IMR-90 (cell line): Measurements from ENCODE around the gene SNAP23. TPM values are rescaled to one million over a fixed set of nuclear protein-coding genes. Genes with fewer than 3 reads are reported as not detected.

Experiments used
- ATAC-seq: fragments of 200-7000 bp; cut with Tn5 transposase; 2 replicates; pipeline ENCODE4 v1.9.1; 2020; ENCODE audit warnings: low read depth, mild to moderate bottlenecking, moderate library complexity
- BruUV-seq: library from RNA; stranded (reverse); fragments of 400-500 nt; replicated peaks from 2 replicates; lab custom pipeline; 2021; lab: Mats Ljungman, UMichigan
- CTCF ChIA-PET: fragments of 300-600 bp; formaldehyde crosslinking; extraction: SDS; loops from one replicate; lab custom pipeline; 2021; ENCODE audit warnings: antibody characterized with exemption; lab: Yijun Ruan, JAX
- POLR2A ChIA-PET: fragments of 300-600 bp; sonication (Branson Sonifier 250); formaldehyde crosslinking; loops from one replicate; lab custom pipeline; 2022; ENCODE audit warnings: antibody characterized with exemption; ENCODE audit not compliant: unreplicated experiment; lab: Charles Lee
- DNase-seq: peaks from one replicate; pipeline ENCODE4 v3.0.0; 2013
- H2AFZ ChIP-seq: replicated peaks from 2 replicates; pipeline ENCODE3; 2013; ENCODE audit warnings: low read length, mild to moderate bottlenecking; ENCODE audit not compliant: poor library complexity
- H2AK5ac ChIP-seq: 2 replicates; pipeline ENCODE4 v1.6.1; 2013; ENCODE audit warnings: low read depth, low read length, inconsistent platforms
- H2AK9ac ChIP-seq: replicated peaks from 2 replicates; pipeline ENCODE3; 2013; ENCODE audit warnings: mild to moderate bottlenecking, low read depth, low read length, moderate library complexity; ENCODE audit not compliant: poor library complexity
- H2BK120ac ChIP-seq: 2 replicates; pipeline ENCODE4 v1.6.1; 2013; ENCODE audit warnings: low read depth, low read length, inconsistent platforms
- H2BK15ac ChIP-seq: 3 replicates; pipeline ENCODE4 v1.6.1; 2013; ENCODE audit warnings: low read depth, low read length, inconsistent platforms
- H2BK20ac ChIP-seq: 2 replicates; pipeline ENCODE4 v1.6.1; 2013; ENCODE audit warnings: low read depth, mild to moderate bottlenecking, inconsistent platforms, low read length, moderate library complexity
- H2BK5ac ChIP-seq: 2 replicates; pipeline ENCODE4 v1.6.1; 2013; ENCODE audit warnings: mild to moderate bottlenecking, low read depth, low read length, inconsistent platforms; ENCODE audit not compliant: poor library complexity, severe bottlenecking
- H3K14ac ChIP-seq: replicated peaks from 2 replicates; pipeline ENCODE4 v1.6.1; 2013; ENCODE audit warnings: low read depth, low read length, inconsistent platforms
- H3K18ac ChIP-seq: 2 replicates; pipeline ENCODE4 v1.6.1; 2013; ENCODE audit warnings: low read depth, low read length, control low read depth
- H3K23ac ChIP-seq: 2 replicates; pipeline ENCODE4 v1.6.1; 2013; ENCODE audit warnings: low read depth, low read length, inconsistent platforms
- H3K27ac ChIP-seq: 2 replicates; pipeline ENCODE4 v1.5.1; 2013; ENCODE audit warnings: mild to moderate bottlenecking, control low read depth, low read length; ENCODE audit not compliant: insufficient read depth
- H3K27me3 ChIP-seq: 2 replicates; pipeline ENCODE4 v1.6.1; 2013; ENCODE audit warnings: low read length; ENCODE audit not compliant: control insufficient read depth, insufficient read depth
- H3K36me3 ChIP-seq: 2 replicates; pipeline ENCODE4 v1.6.1; 2013; ENCODE audit warnings: low read length, mixed read lengths; ENCODE audit not compliant: control insufficient read depth, insufficient read depth
- H3K4ac ChIP-seq: 2 replicates; pipeline ENCODE4 v1.6.1; 2013; ENCODE audit warnings: low read depth, low read length, inconsistent platforms
- H3K4me1 ChIP-seq: 2 replicates; pipeline ENCODE4 v1.6.1; 2013; ENCODE audit warnings: low read length, mixed read lengths; ENCODE audit not compliant: control insufficient read depth, insufficient read depth
- H3K4me2 ChIP-seq: 2 replicates; pipeline ENCODE4 v1.6.1; 2013; ENCODE audit warnings: low read depth, mild to moderate bottlenecking, control low read depth, low read length, moderate library complexity
- H3K4me3 ChIP-seq: 2 replicates; pipeline ENCODE4 v1.5.1; 2013; ENCODE audit warnings: low read depth, mild to moderate bottlenecking, control low read depth, low read length, moderate library complexity; ENCODE audit not compliant: insufficient read depth
- H3K56ac ChIP-seq: 2 replicates; pipeline ENCODE4 v1.6.1; 2013; ENCODE audit warnings: low read length, inconsistent platforms; ENCODE audit not compliant: insufficient read depth; ENCODE audit errors: extremely low read depth
- H3K79me1 ChIP-seq, 2 experiments: 2 replicates each; pipeline ENCODE4 v1.6.1; 2013; ENCODE audit warnings: low read length in 2 of 2, inconsistent platforms in 1 of 2, low read depth in 1 of 2
- H3K9ac ChIP-seq: 2 replicates; pipeline ENCODE4 v1.6.1; 2013; ENCODE audit warnings: low read depth, low read length, control low read depth
- H3K9me1 ChIP-seq: 2 replicates; pipeline ENCODE4 v1.6.1; 2013; ENCODE audit warnings: low read length, inconsistent platforms; ENCODE audit not compliant: insufficient read depth
- H3K9me3 ChIP-seq: 2 replicates; pipeline ENCODE4 v1.6.1; 2013; ENCODE audit warnings: low read length; ENCODE audit not compliant: control insufficient read depth, insufficient read depth
- H4K20me1 ChIP-seq: 2 replicates; pipeline ENCODE4 v1.6.1; 2013; ENCODE audit warnings: low read length, inconsistent platforms; ENCODE audit not compliant: insufficient read depth
- H4K5ac ChIP-seq: 2 replicates; pipeline ENCODE4 v1.6.1; 2013; ENCODE audit warnings: mild to moderate bottlenecking, low read depth, low read length, control low read depth
- H4K8ac ChIP-seq, 2 experiments: 2 replicates each; pipeline ENCODE4 v1.6.1; 2013; ENCODE audit warnings: low read depth in 2 of 2, low read length in 2 of 2, control low read depth in 1 of 2, inconsistent platforms in 1 of 2
- H4K91ac ChIP-seq: 2 replicates; pipeline ENCODE4 v1.6.1; 2013; ENCODE audit warnings: low read depth, low read length, inconsistent platforms; ENCODE audit not compliant: insufficient read depth
- CEBPB ChIP-seq: IDR thresholded peaks from 2 replicates; pipeline ENCODE4 v1.6.1; 2012; ENCODE audit warnings: low read depth, low read length, improper control_type of control experiment
- CHD1 ChIP-seq: IDR thresholded peaks from 2 replicates; pipeline ENCODE4 v1.6.1; 2012; ENCODE audit warnings: low read depth, low read length, improper control_type of control experiment
- MAZ ChIP-seq: IDR thresholded peaks from 2 replicates; pipeline ENCODE4 v1.6.1; 2012; ENCODE audit warnings: low read depth, mild to moderate bottlenecking, low read length, improper control_type of control experiment, moderate library complexity, borderline replicate concordance
- MXI1 ChIP-seq: IDR thresholded peaks from 2 replicates; pipeline ENCODE4 v1.6.1; 2012; ENCODE audit warnings: low read depth, mild to moderate bottlenecking, low read length, moderate library complexity, borderline replicate concordance
- POLR2A ChIP-seq: IDR thresholded peaks from 2 replicates; pipeline ENCODE4 v1.6.1; 2012; ENCODE audit warnings: mild to moderate bottlenecking, low read depth, low read length
- RCOR1 ChIP-seq: IDR thresholded peaks from 2 replicates; pipeline ENCODE4 v1.6.1; 2012; ENCODE audit warnings: mild to moderate bottlenecking, low read length, improper control_type of control experiment; ENCODE audit not compliant: insufficient replicate concordance
- RFX5 ChIP-seq: IDR thresholded peaks from 2 replicates; pipeline ENCODE4 v1.8.0; 2012; ENCODE audit warnings: low read depth, mild to moderate bottlenecking, low read length, moderate library complexity
- WGBS, 2 experiments: methylation state at CpG; one replicate each; pipeline versions ENCODE4 v1.1.5 to v1.1.7; 2013; ENCODE audit warnings: missing lambda C conversion rate in 2 of 2; ENCODE audit not compliant: insufficient read length in 1 of 2; ENCODE audit errors: extremely low coverage in 2 of 2; 5-methylcytosine and 5-hydroxymethylcytosine counted together
- dilution Hi-C: fragments of 300-500 bp; cut with HindIII; formaldehyde crosslinking; loops from one replicate; pipeline ENCODE4 v1.14.3; 2018; ENCODE audit warnings: low sequenced_read_pairs; ENCODE audit not compliant: unreplicated experiment
- in situ Hi-C: fragments of 300-500 bp; cut with MboI; formaldehyde crosslinking; loops from 3 replicates; pipeline ENCODE4 v1.14.3; 2019; ENCODE audit warnings: low sequenced_read_pairs, inconsistent platforms, mixed read lengths
- intact Hi-C: fragments of 100-400 bp; cut with micrococcal nuclease; formaldehyde crosslinking; loops from 2 replicates; pipeline ENCODE4 v1.10.0; 2022
- polyA plus RNA-seq, 3 experiments: library from polyadenylated mRNA; depleted of rRNA; stranded (reverse); fragments of >200 nt; gene quantifications; 2 replicates each; pipeline ENCODE4 v1.2.3, GENCODE V29; 2012; ENCODE audit warnings: low replicate concordance in 1 of 3
- total RNA-seq: library from RNA; depleted of rRNA; stranded (reverse); fragments of >200 nt; gene quantifications from 2 replicates; pipeline ENCODE4 v1.2.3, GENCODE V29; 2012
- TF ChIP-seq, protein P1 (sequence below): fragments of 150-350 bp; IDR thresholded peaks from 2 replicates; pipeline ENCODE4 v1.6.1; 2016; ENCODE audit warnings: low read depth, mild to moderate bottlenecking, low read length, moderate library complexity, borderline replicate concordance
- TF ChIP-seq, protein P2 (sequence below): fragments of 150-350 bp; IDR thresholded peaks from 2 replicates; pipeline ENCODE4 v1.6.1; 2017; ENCODE audit warnings: mild to moderate bottlenecking, antibody characterized with exemption, low read length, low read depth

The SNAP23 gene
- total and polyA plus RNA-seq, 2 of the 4 experiments (the other 2 are of a cell fraction): 36.0 to 45.5 TPM

DNA sequence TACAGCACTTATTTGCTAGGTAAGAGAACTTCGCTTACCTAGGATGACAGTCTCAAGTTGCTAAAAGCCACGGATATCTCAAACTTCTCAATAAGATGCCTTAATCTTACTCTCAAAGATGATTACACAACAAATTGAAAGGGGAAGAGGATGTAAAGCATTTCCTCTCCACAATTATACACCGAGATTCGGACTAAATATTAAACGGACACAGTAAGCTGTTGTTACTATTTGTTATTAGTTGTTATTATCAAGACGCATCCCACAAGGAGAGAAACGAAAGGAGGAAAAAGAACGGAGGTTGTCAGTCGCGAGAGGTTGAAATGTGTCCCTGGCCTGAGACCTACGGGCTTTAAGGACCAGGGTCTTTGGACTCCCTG lies 5.2 kb upstream of the SNAP23 start:
- in situ Hi-C loops (no loop called here), dilution Hi-C loops (no loop called here), intact Hi-C loops (no loop called here)
- peak overlapping the region; percentile 85; the same call in 1 of the 2 replicates for H4K5ac ChIP-seq
- H3K9me1 ChIP-seq: peaks cover 2% of the 10 kb centered on the region; the same call in 1 of the 2 replicates
- WGBS, 2 experiments: no CpG with 5 or more reads among the region's 11 CpGs
- no peaks in the 10 kb centered on the region for H3K9me3 ChIP-seq
- DNase-seq (peak; percentile 4), ATAC-seq (peak; percentile 1; the same call in 1 of the 2 replicates)
- peak overlapping the region; percentile 76 for H2BK120ac ChIP-seq
- H4K20me1 ChIP-seq: peaks cover 4% of the 10 kb centered on the region
- H2BK15ac ChIP-seq: peak overlapping the region; percentile 45; the same call in 1 of the 3 replicates
- peak overlapping the region; percentile 95 for H2AK9ac ChIP-seq
- peak overlapping the region; percentile 90 for H3K18ac ChIP-seq
- ChIA-PET CTCF (no interaction called here), POLR2A (interaction anchor here (0.6 kb wide), 1 partner anchor 45 kb away, joined by 3 read pairs; no protein-coding TSS in a partner anchor)
- peak overlapping the region; percentile 96 for H2AFZ ChIP-seq
- peak overlapping the region; percentile 97 for H3K23ac ChIP-seq
- H4K8ac ChIP-seq: peak overlapping the region; percentile 83 to 99; a peak in 2 of 4 replicates
- H3K56ac ChIP-seq: peak overlapping the region; percentile 83; the same call in 1 of the 2 replicates
- H2AK5ac ChIP-seq: peak overlapping the region; percentile 93
- TF ChIP-seq CEBPB (peak; percentile 51; the same call in 1 of the 2 replicates), RFX5 (no peak), MXI1 (no peak), RCOR1 (no peak), MAZ (no peak), CHD1 (no peak), POLR2A (no peak)
- TF ChIP-seq, protein P1, sequence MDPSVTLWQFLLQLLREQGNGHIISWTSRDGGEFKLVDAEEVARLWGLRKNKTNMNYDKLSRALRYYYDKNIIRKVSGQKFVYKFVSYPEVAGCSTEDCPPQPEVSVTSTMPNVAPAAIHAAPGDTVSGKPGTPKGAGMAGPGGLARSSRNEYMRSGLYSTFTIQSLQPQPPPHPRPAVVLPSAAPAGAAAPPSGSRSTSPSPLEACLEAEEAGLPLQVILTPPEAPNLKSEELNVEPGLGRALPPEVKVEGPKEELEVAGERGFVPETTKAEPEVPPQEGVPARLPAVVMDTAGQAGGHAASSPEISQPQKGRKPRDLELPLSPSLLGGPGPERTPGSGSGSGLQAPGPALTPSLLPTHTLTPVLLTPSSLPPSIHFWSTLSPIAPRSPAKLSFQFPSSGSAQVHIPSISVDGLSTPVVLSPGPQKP: no peak
- TF ChIP-seq, protein P2, sequence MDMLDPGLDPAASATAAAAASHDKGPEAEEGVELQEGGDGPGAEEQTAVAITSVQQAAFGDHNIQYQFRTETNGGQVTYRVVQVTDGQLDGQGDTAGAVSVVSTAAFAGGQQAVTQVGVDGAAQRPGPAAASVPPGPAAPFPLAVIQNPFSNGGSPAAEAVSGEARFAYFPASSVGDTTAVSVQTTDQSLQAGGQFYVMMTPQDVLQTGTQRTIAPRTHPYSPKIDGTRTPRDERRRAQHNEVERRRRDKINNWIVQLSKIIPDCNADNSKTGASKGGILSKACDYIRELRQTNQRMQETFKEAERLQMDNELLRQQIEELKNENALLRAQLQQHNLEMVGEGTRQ: no peak
- TSS peak; percentile 66 for BruUV-seq
- peak overlapping the region; percentile 97 for H3K14ac ChIP-seq
- H3K27me3 ChIP-seq: no peaks in the 10 kb centered on the region
- H3K27ac ChIP-seq: peak overlapping the region; percentile 99
- peaks cover 2% of the 10 kb centered on the region for H3K36me3 ChIP-seq
- peak overlapping the region; percentile 98 for H3K4me2 ChIP-seq
- H4K91ac ChIP-seq: peak overlapping the region; percentile 82
- H2BK5ac ChIP-seq: peak overlapping the region; percentile 96
- peak overlapping the region; percentile 99 for H3K9ac ChIP-seq
- H3K79me1 ChIP-seq: peaks cover 5 to 42% of the 10 kb centered on the region in 2 experiments
- H3K4me3 ChIP-seq: peak overlapping the region; percentile 97
- no peak overlapping the region for H2BK20ac ChIP-seq
- H3K4ac ChIP-seq: peak overlapping the region; percentile 92
- peaks cover 3% of the 10 kb centered on the region for H3K4me1 ChIP-seq
